ENCODE results near the gene TEDC1.

The TEDC1 gene

GRCh38 chr14:105481886-105482457, 9.1 kb upstream of the TEDC1 start:
- TF ChIP-seq, protein P1, sequence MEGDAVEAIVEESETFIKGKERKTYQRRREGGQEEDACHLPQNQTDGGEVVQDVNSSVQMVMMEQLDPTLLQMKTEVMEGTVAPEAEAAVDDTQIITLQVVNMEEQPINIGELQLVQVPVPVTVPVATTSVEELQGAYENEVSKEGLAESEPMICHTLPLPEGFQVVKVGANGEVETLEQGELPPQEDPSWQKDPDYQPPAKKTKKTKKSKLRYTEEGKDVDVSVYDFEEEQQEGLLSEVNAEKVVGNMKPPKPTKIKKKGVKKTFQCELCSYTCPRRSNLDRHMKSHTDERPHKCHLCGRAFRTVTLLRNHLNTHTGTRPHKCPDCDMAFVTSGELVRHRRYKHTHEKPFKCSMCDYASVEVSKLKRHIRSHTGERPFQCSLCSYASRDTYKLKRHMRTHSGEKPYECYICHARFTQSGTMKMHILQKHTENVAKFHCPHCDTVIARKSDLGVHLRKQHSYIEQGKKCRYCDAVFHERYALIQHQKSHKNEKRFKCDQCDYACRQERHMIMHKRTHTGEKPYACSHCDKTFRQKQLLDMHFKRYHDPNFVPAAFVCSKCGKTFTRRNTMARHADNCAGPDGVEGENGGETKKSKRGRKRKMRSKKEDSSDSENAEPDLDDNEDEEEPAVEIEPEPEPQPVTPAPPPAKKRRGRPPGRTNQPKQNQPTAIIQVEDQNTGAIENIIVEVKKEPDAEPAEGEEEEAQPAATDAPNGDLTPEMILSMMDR (IDR thresholded peaks at IDR 0.05; ENCODE audit: extremely low read depth, missing control alignments), result no peak
- DNase-seq (ENCODE audit: low spot score), result peak; percentile 95

DNA sequence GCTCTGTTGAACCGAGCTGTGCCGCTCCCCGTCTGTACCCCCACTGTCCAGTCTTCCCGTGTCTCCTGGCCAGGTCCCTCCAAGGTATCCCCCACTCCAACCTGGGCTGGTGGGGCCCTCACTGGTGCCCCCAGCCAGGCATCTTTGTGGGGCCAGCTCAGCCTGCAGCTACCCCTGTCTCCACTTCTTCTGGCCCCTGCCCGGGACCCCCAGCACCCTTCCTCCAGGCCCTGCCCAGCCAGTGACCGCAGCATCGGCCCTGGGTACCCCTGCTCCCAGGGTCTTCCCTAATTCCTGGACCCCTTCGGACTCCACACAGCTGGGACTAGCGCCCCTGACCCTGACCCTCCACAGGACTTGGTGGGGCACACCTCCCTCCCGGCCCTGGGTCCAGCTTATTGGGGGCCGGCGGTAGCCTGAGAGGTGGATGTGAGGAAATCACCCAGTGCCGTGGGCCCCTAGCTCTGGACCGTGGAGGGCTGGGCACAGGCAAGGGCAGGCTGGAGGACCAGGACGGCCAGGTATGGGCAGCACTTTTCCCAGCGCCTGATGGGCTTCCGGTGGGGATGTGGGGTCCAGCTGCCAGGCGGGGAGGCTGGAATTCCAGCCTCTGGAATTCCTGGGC, 8.4 kb upstream of the TEDC1 start:
- no peak for DNase-seq (ENCODE audit: low spot score)
- TF ChIP-seq, protein P1 (IDR thresholded peaks at IDR 0.05; ENCODE audit: extremely low read depth, missing control alignments), result no peak

DNA sequence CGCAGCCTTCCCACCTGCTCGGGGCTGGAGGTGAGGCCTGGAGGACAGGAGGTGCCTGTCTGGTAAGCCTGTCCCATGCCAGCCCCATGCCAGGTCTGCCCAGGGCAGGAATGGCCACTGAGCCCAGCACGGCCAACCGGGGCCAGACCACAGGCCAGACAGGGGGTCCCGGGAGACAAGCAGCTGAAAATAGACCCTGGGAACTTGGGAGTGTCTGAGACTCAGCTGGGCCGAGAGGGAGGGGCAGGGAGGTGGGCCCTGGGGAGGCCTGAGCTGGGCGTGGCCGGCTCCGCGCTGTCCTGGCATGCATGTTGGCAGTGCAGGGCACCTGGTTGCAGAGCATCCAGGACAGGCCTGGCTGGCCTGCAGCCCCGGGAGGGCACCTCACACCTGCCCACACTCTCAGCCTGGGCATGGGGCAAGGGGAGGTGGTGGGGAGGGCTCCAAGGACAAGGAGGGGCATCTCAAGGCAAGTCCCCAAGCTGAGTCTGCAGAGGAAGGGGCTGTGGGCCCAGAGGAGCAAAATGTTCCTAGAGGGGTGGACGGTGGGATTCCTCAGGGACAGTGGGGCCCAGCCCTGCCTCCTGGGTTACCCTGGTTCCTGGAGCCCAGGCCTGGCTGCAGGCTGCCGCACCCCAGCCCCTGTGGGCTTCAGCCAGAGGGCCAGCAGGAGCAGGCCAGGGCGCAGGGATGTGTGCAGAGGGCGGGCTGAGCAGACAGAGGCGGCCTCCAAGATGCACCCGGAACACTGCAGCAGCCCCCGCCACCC, 7.6 kb upstream of the TEDC1 start:
- DNase-seq (ENCODE audit: low spot score), result no peak
- TF ChIP-seq, protein P1 (IDR thresholded peaks at IDR 0.05; ENCODE audit: extremely low read depth, missing control alignments), result no peak

- DNase-seq (ENCODE audit: low spot score), result no peak
These were observed 6.7 kb upstream of the TEDC1 start for GRCh38 chr14:105484069-105484996.

DNA sequence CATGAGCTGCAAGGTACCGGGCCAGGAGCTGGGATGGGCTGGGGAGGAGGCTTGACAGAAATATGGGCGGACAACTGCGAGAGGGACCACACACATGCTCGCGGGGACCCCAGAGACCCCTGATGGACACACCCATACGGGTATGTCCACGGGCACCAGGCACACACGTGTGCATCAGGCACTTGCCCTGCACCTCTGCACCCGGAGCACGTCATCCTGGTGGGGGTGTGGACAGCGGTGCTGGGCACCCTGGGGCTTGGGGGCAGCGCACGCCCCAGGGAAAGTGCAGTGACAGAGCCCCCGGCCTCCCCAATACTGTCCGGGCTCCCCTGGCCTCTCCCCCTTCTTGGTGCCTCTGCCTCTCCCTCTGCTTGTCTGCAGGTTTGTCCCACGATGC, 6.1 kb upstream of the TEDC1 start:
- TF ChIP-seq, protein P1 (IDR thresholded peaks at IDR 0.05; ENCODE audit: extremely low read depth, missing control alignments), result no peak
- no peak for DNase-seq (ENCODE audit: low spot score)

More at GRCh38 chr14:105484069-105484996, 6.7 kb upstream of the TEDC1 start:
- TF ChIP-seq, protein P1 (IDR thresholded peaks at IDR 0.05; ENCODE audit: extremely low read depth, missing control alignments), result no peak

GRCh38 chr14:105485739-105486162, 5.3 kb upstream of the TEDC1 start:
- TF ChIP-seq, protein P1 (IDR thresholded peaks at IDR 0.05; ENCODE audit: extremely low read depth, missing control alignments), result peak; percentile 39
- peak; percentile 63 for DNase-seq (ENCODE audit: low spot score)

All from GM20000 (cell line).